Prostate gland (tissue), 2 donors: ENCODE measurements around the gene ADAR.

ENCODE experiments used
- CTCF ChIP-seq, 4 experiments: fragments of 200-600 bp in 2 of 4; fragments of 450-650 bp in 2 of 4; sonication (generic) in 2 of 4; IDR thresholded peaks; 1 replicate in 3 of 4; 2 replicates in 1 of 4; pipeline ENCODE4 v1.5.1; 2016 to 2019; ENCODE audit warnings: antibody characterized with exemption in 4 of 4, mild to moderate bottlenecking in 2 of 4, moderate library complexity in 2 of 4
- POLR2A ChIP-seq: fragments of 450-650 bp; IDR thresholded peaks from one replicate; pipeline ENCODE4 v1.6.1; 2016; ENCODE audit warnings: antibody characterized with exemption, mild to moderate bottlenecking
- POLR2AphosphoS5 ChIP-seq: sonication (generic); formaldehyde crosslinking; IDR thresholded peaks from one replicate; pipeline ENCODE4 v1.6.1; 2017; ENCODE audit warnings: antibody characterized with exemption

- TF ChIP-seq CTCF (IDR thresholded peaks at IDR 0.05) (no peak), POLR2A (no peak), POLR2AphosphoS5 (no peak)
Observed at GRCh38 chr1:154616659-154617345, 8.8 kb upstream of the ADAR start.
